ENCODE results near the gene APOBEC3G.

Gene APOBEC3G

DNA sequence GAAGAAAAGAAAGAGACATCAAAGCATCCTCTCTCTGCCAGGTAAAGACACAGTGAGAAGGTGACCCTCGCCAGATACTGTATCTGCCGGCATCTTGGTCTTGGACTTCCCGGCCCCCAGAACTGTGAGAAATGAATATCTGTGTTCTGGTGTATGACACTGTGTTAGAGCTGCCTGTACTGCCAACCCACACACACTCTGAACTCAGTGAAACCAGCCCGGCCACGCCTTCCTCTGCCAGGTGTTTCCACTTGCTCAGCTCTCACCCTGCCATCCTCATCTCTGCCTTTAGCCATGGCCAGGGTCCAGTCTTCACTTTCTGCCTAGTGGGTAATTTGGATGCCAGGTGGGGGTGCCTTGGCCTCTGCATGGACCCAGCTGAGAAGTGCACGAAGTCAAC lies 51.4 kb downstream of the APOBEC3G start:
- DNase-seq: no peak

DNA sequence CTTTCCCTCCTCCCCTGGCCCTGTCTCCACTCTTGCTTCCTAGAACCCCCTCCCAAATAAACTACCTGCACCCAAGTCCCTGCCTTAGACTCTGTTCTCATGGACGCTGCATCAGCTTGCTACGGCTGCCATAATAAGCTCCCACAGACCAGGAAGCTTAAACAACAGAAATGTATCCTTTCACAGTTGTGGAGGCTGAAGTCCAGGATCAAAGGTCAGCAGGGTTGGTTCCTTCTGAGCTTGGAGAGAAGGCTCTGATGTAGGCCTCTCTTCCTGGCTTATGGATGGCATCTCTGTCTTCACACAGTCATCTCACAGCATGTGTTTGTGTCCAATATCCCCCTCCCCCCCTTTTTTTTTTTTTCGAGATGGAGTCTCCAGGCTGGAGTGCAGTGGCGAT lies 52.0 kb downstream of the APOBEC3G start:
- DNase-seq: no peak

DNA sequence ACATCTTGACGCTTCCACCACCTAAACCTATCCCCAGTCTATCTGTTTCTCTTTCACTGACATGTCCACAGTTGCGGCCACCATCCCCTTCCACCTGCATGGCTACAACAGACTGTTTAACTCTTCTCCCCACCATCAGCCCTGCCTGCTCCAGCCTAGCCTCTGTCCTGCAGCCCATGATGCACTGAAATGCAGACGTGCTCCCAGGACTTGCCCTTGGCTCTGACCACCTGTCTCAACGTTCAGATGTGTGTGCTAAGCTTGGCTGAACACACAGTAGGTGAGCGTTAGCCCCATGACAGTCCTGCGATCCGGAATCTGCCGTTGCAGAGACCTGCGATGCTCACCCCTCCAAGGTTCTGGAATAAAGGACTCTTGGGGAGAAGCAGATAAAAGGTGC lies 52.7 kb downstream of the APOBEC3G start:
- no peak for DNase-seq

DNA sequence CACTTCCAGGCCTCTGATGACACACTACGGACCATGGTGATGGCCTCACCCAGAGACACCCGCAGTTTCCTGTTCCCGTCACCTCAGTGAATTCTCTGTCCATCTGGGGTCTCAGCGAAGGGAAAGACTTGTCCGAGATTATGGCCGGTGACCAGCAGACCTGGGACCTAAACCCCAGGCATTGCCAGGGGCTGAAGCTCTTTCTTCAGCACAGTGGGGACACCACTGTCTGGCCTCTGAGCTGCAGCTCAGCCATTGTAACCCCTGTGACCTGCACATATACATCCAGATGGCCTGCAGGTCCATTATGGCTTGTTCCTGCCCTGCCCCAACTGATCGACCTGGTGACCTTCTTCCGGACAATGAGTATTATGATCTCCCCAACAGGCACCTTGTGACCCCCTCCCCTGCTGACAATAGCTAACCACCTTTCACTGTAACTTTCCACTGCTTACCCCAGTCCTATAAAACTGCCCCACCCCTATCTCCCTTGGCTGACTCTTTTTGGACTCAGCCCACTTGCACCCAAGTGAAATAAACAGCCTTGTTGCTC lies 53.2 kb downstream of the APOBEC3G start:
- DNase-seq: no peak

DNA sequence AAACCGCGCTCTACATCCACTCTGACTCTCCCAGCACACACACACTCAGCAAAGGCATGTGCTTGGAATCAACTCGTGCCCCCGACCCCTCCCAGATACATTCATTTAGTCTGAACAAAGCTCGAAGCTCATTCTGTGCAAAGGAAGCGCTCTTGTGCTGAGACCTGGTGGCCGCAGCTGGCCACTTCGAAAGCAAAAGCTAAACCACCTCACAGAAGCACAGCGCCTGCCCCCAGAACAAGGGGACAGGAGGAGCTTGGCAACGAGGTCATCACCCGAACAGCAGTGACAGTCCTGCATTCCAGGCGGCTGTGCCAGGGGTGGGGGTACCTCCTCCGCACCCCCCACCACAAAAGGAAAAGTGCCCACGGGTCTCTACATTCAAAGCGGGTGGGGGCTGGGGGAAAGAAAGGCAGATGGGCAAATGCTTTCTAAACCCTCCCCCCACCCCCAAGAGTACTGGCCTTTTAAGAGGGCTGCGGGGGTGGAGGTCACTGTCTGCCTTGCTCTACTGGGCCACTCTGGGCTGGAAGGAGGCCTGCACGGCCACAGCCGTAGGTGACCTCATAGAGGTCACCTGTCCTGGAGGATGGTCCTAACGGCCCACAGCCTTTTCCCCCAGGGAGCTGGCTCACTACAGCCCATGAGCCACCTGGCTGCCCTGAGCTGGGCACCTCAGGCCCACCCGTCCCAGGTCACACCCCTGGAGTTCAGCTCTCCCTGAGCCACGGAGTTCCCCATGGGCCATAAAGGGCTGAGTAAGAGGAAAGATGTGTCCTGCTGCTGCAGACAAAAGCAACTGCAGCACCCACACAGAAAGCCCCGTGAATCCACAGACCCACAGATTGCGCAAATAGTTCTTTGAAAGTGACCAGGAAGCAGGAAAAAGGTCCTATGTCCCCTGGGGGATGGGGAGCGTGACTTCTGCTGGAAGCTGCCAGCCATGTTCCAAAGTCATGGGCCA lies 54.1 kb downstream of the APOBEC3G start:
- no peak for DNase-seq

DNA sequence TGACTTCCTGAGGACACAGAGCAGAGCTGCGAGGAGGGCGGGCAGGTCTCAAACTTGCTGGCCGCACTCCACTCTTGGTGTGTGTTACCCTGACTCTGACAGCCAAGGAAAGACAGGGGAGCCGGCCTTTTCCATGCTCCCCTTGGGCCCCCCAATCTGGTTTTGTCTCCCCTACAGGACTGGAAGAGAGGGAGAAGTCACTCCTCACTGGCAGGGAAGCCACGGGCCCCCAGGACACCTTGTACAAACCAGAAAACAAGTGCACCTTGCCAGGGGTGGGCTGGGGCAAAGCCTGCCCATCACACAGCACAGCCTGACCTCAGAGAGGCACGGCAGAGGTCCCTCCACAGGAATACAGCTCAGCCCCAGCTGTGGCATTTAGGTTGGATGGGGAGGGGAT lies 55.2 kb downstream of the APOBEC3G start:
- DNase-seq: no peak

DNA sequence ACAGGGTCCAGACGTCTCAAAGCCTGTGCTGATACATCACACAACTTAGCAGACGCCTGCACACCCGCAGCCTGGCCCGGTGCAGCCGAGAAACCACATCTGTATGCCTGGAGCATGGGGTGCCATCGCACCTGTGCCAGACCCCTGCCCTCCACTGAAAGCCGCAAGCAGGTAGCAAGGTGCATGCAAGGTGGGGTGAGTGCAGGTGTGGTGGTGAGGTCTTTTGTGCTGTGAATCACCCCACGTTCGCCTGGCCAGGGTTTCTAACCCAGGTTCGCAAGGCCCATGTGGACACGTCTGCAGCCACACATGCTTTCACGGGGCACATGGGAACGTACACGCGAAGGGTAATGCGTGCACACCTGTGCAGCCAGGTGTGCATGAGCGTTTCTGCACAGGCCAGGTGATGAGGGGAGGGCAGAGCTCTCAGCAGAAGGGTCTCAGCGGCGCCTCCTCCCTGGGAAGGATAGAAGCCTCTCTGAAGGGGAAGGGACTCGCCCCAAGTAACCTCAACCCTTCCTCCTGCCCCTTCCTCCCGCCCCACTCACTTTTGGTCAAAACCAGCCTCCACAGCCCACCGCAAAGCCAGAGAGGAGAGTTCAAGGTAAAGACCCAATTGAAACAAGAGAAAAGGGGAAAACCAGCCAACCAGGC lies 55.9 kb downstream of the APOBEC3G start:
- DNase-seq: no peak

DNA sequence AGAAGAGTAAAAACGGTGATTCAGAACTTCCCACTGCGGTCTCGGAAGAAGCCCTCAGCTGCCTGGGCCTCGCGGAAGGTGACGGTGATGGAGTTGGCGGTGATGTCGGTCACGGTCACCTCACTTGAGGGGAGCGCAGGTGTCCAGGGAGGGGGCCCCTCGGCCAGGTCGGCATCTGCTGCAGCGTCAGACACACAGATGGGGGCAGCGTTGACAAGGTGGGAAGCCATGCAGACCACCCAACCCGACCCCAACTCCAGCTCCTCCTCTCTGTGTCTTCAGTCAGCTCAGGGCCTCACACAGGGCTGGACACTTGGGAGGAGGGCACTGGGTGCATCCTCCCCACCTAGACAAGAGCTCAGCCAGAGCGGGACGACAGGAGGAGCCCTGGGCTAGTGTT lies 56.8 kb downstream of the APOBEC3G start:
- no peak for DNase-seq

DNA sequence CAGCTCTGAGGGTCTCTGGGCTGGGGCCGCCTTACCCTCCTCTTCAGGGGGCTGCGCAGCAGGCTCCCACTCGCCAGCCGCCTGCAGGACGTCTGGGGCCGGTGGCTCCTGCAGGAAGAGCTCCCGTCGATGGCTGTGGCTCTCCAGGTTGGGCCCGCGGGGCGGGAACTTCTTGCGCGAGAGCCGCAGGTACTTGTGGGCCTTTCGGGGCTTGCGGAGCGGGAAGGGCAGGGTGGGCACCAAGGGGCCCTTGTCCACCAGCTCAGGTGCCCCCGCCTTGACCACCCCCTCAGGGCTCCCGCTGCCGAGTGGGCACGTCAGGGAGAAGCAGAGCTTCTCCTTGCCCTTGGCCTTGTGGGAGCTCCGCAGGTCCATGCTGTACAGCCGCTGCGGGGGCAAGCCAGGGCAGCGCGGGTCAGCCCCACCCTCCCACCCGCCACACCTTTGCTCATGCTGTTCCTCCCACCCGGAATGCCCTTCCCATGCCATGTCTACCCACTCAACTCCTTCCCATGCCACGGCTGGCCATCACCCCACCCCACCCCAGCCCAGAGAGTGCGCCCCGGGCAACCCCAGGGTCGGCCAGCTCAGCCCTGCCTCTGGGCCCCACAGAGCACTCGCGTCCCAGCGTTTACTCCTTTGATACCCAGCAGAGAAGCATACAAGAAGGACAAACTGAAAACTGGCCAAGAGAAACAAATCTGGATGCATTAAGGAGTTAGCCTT lies 57.5 kb downstream of the APOBEC3G start:
- DNase-seq: no peak

DNA sequence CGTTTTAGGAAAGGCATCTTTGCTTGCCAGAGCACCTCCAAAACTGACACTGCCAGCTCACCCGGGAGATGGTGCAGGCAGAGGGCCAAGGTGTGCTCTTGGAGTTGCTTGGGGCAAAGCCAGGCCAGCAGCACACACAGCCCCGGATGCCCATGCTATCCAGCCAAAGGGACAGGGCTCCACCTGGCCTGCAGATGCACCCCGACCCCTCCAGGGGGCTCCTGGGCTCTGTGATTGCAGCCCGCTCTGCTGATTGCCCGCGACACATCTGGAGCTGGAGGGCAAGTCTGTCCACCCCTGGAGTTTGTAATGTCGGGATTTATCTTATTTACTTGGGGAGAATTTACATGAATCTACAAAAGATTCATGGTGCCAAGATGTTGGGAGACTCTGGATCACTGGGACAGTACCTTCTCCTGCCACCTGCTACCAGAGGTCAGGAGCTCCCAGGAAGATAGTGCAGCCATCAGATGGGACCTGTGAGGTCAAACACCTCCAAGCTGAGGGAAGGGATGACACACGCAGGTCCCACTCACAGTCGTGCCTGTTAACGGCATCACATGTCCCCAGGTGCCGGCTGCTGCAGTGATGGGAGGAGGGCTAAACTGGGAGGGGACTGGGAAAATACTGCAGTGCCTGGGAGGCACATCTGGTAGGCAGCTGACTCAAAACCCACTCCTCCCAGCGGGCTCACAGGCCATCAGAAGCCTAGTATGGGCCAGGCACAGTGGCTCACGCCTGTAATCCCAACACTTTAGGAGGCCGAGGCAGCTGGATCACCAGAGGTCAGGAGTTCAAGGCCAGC lies 58.2 kb downstream of the APOBEC3G start:
- peak in 1 of 4 experiments; percentile 37 for DNase-seq

DNA sequence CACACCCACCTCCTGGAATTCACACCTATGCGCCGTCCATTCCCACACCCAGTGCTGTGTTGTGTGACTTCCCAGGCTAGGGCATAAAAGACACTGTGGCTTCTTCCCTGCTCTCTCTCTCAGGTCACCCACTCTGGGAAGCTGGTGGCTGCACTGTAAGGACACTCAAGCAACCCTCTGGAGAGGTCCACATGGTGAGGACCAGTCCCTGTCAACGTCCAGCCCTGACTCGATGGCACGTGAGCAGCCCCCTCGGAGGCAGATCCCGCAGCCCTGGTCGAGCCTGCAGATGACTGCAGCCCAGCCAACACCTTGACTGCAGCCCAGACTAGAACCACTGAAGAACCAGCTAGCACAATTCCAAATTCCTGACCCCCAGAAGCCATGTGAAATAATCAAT lies 59.2 kb downstream of the APOBEC3G start:
- DNase-seq: no peak
